Left kidney (tissue), 2 donors: ENCODE measurements around the gene KRTAP9-3. TPM values are rescaled to one million over a fixed set of nuclear protein-coding genes. Genes with fewer than 3 reads are reported as not detected.
"Not testable (repeated sequence)": the region's sequence is repeated elsewhere in the genome, so short reads cannot be mapped to it uniquely, and the experiment has no call there.

Experiments
- DNase-seq: peaks from one replicate; pipeline ENCODE4 v3.0.0-alpha.2; 2013
- polyA plus RNA-seq: library from polyadenylated mRNA; unstranded; fragments of 120-200 nt; gene quantifications from one replicate; pipeline ENCODE4 v1.2.1, GENCODE V29; 2013; ENCODE audit not compliant: insufficient read length

Gene KRTAP9-3
- polyA plus RNA-seq, 1 donor = not detected

GRCh38 chr17:41249637-41250240 lies 17.5 kb downstream of the KRTAP9-3 start, which contains the start of gene KRTAP9-4:
KRTAP9-4 (plus strand) TSS chr17:41249687; CDS start chr17:41249721, 34 bp downstream.
- DNase-seq = not testable (repeated sequence)

DNA sequence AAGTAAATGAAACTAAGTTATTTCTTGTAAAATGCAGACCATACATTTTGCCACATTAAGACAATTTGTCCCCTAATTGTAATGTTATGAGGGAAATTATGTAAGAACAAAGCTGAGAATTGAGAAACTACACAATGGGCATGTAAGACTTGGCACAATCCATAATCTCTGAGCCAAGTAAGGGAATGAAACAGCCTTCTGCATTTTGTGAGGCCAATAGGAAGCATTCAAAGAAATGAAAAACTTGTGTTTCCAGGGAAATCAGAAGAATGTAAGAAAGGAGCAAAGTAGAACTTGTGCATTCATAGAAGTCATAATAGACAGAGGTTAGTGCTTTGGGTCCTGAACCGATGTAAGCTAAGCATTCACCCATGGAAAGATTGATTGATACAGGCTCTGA lies 19.0 kb downstream of the KRTAP9-3 start:
- DNase-seq = no peak

DNA sequence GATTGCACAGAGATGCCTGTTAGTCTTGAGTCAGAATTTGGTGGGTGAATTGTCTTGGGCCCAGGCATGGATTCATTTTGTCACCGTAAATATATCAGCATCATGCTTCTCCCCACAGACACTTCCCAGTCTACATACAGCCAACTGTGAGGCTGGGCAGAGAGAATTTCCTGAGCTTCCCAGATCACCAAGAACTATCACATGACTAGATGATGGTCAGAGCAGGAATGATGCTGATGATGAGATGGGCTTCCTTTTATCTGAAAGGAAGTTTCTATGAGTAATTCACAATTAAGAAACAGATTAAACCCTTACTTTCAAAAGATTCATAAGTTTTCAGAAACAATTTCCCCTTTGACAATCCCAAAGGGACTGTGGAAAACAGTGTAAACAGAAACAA lies 22.6 kb downstream of the KRTAP9-3 start:
- no peak for DNase-seq

- not testable (repeated sequence) for DNase-seq
Measured at GRCh38 chr17:41255381-41256290, 23.4 kb downstream of the KRTAP9-3 start, which contains the start of gene KRTAP9-9. KRTAP9-9 (plus strand) TSS chr17:41255384.

GRCh38 chr17:41256291-41256685 lies 24.0 kb downstream of the KRTAP9-3 start:
- DNase-seq = no peak

DNA sequence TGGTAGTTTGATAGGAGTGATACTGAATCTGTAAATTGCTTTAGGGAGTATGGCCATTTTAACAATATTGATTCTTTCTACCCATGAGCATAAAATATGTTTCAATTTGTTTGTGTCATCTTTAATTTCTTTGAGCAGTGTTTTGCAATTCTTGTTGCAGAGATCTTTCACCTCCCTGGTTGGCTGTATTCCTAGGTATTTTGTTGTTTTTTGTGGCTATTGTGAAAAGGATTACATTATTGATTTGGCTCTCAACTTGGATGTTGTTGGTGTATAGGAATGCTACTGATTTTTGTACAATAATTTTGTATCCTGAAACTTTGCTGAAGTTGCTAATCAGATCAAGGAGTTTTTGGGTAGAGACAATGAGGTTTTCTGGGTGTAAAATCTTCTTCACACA lies 26.2 kb downstream of the KRTAP9-3 start:
- DNase-seq = no peak

- no peak for DNase-seq
Measured at GRCh38 chr17:41263212-41263611, 31.0 kb downstream of the KRTAP9-3 start.

DNA sequence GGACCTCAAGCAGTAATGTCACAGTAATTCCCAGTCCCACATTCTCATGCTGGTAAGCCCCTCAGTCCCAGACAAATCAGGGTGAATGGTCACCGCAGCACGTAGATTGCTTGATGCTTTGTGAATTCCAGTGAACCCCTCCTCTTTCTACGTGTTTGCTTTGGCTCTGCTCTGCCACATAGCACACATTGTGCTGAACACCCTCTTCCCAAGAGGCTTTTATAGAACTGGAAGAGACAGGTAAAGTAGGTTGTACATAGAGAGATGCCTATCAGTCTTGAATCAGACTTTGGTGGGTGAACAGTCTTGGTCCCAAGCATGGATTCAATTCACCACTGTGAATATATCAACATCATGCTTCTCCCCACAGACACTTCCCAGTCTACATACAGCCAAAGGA lies 32.4 kb downstream of the KRTAP9-3 start:
- DNase-seq = no peak

DNA sequence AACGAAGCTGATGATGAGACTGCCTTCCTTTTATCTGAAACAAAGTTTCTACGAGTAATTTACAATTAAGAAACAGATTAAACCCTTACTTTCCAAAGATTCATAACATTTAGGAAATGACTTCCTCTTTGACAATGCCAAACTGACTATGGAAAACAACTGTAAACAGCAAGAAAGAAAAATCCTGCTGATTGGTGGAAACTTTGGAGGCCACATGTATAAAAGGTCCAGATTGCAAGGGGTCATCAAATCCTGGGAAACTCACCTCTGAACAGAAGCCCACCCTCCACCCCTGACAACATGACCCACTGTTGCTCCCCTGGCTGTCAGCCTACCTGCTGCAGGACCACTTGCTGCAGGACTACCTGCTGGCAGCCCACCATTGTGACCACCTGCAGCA lies 32.8 kb downstream of the KRTAP9-3 start, which contains the start of gene KRTAP9-6:
Gene KRTAP9-6 (plus strand): TSS at position 301 of the 400 bp plus-strand sequence. CDS start 0 bp downstream, at position 301.
- DNase-seq = no peak

GRCh38 chr17:41267711-41268110 lies 35.5 kb downstream of the KRTAP9-3 start:
- DNase-seq = no peak

- DNase-seq = not testable (repeated sequence)
Measured at GRCh38 chr17:41271323-41271722, 39.1 kb downstream of the KRTAP9-3 start.

DNA sequence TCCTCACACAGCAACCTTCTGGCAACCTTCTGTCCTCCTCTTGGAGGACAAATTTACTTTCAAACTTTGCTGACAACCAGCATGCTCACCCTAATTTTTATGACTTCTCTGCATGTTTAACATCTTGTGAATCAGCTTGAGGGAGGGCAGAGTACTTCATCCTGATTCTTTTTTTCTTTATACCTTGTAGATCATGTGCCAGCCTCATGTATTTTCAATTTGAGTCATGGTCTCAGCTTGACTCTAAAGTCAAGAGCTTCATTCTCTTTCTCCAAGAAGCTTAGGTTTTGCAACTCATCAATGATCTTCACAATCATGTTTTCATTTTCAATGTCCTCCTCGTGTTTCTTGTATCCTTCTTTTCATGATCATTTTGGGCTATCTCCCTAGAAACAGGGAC lies 39.6 kb downstream of the KRTAP9-3 start:
- no peak for DNase-seq

GRCh38 chr17:41275648-41276190 lies 43.5 kb downstream of the KRTAP9-3 start, which contains the start of gene KRTAP9-7:
KRTAP9-7 (plus strand) TSS chr17:41275698; CDS start chr17:41275698, 0 bp downstream.
- DNase-seq = not testable (repeated sequence)

DNA sequence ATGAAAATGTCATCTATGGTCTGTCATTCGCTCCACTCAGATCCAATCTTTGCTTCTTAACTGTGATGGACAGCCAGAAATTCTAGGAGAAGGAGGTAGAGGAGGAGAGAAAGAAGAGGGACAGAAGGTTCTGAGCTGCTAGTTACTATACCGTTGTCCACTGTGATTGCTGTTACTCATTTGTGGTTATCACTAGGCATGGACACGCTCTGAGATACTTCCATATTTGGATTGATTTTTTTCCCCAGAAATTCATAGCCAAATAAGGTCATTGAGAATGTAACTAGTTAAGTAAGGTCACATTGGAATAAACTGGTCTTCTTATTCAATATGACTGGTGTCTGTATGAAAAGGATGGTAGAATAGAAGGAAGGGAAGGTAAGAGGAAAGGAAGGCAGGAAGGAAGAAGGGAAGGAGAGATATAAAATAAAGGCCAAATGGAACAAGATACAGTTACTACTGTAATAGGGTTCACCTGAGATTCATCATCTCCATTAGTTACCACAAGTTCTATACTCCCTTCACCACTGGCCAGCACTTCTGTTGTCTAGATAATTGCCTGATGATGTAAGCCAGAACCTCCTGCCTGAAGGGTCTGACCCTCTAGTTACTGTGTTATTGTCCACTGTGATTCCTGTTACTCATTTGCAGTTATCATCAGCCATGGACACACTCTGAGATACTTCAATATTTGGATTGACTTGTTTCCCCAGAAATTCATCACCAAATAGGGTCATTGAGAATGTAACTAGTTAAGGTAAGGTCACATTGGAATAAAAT lies 46.1 kb downstream of the KRTAP9-3 start:
- no peak for DNase-seq

Other genes with a start within 250 kb of the KRTAP9-3 start
- gene KRT40, start 248.1 kb upstream of the KRTAP9-3 start, polyA plus RNA-seq = not detected
- not detected for gene KRTAP3-3, start 238.3 kb upstream of the KRTAP9-3 start, polyA plus RNA-seq
- gene KRTAP3-2, start 232.5 kb upstream of the KRTAP9-3 start, polyA plus RNA-seq = not detected
- not detected for gene KRTAP3-1, start 223.3 kb upstream of the KRTAP9-3 start, polyA plus RNA-seq
- not detected for gene KRTAP1-5, start 205.2 kb upstream of the KRTAP9-3 start, polyA plus RNA-seq
- gene KRTAP1-4, start 202.3 kb upstream of the KRTAP9-3 start, polyA plus RNA-seq = not detected
- not detected for gene KRTAP1-3, start 197.6 kb upstream of the KRTAP9-3 start, polyA plus RNA-seq
- not detected for gene KRTAP1-1, start 191.0 kb upstream of the KRTAP9-3 start, polyA plus RNA-seq
- not detected for gene KRTAP2-1, start 185.1 kb upstream of the KRTAP9-3 start, polyA plus RNA-seq
- not detected for gene KRTAP2-2, start 177.2 kb upstream of the KRTAP9-3 start, polyA plus RNA-seq
- gene KRTAP2-3, start 172.3 kb upstream of the KRTAP9-3 start, polyA plus RNA-seq = not detected
- gene KRTAP2-4, start 166.6 kb upstream of the KRTAP9-3 start, polyA plus RNA-seq = not detected
- not detected for gene KRTAP4-7, start 148.3 kb upstream of the KRTAP9-3 start, polyA plus RNA-seq
- gene KRTAP4-8, start 134.3 kb upstream of the KRTAP9-3 start, polyA plus RNA-seq = not detected
- gene KRTAP4-16, start 130.2 kb upstream of the KRTAP9-3 start, polyA plus RNA-seq = not detected
- gene KRTAP4-9, start 127.1 kb upstream of the KRTAP9-3 start, polyA plus RNA-seq = not detected
- not detected for gene KRTAP4-11, start 114.1 kb upstream of the KRTAP9-3 start, polyA plus RNA-seq
- gene KRTAP4-12, start 108.3 kb upstream of the KRTAP9-3 start, polyA plus RNA-seq = not detected
- gene KRTAP4-6, start 91.9 kb upstream of the KRTAP9-3 start, polyA plus RNA-seq = not detected
- gene KRTAP4-5, start 82.6 kb upstream of the KRTAP9-3 start, polyA plus RNA-seq = not detected
- not detected for gene KRTAP4-4, start 71.7 kb upstream of the KRTAP9-3 start, polyA plus RNA-seq
- gene KRTAP4-3, start 64.2 kb upstream of the KRTAP9-3 start, polyA plus RNA-seq = not detected
- gene KRTAP4-2, start 54.2 kb upstream of the KRTAP9-3 start, polyA plus RNA-seq = not detected
- gene KRTAP4-1, start 47.5 kb upstream of the KRTAP9-3 start, polyA plus RNA-seq = not detected
- not detected for gene KRTAP9-1, start 42.6 kb upstream of the KRTAP9-3 start, polyA plus RNA-seq
- gene KRTAP9-2, start 5.8 kb upstream of the KRTAP9-3 start, polyA plus RNA-seq = not detected
- not detected for gene KRTAP9-8, start 5.5 kb downstream of the KRTAP9-3 start, polyA plus RNA-seq
- not detected for gene KRTAP9-4, start 17.2 kb downstream of the KRTAP9-3 start, polyA plus RNA-seq
- gene KRTAP9-9, start 22.9 kb downstream of the KRTAP9-3 start, polyA plus RNA-seq = not detected
- gene KRTAP9-6, start 32.9 kb downstream of the KRTAP9-3 start, polyA plus RNA-seq = 0.42 TPM
- gene KRTAP9-7, start 43.2 kb downstream of the KRTAP9-3 start, polyA plus RNA-seq = not detected
- not detected for gene KRTAP29-1, start 70.4 kb downstream of the KRTAP9-3 start, polyA plus RNA-seq
- gene KRTAP16-1, start 76.9 kb downstream of the KRTAP9-3 start, polyA plus RNA-seq = not detected
- not detected for gene KRTAP17-1, start 83.3 kb downstream of the KRTAP9-3 start, polyA plus RNA-seq
- not detected for gene KRT33A, start 118.4 kb downstream of the KRTAP9-3 start, polyA plus RNA-seq
- gene KRT33B, start 137.4 kb downstream of the KRTAP9-3 start, polyA plus RNA-seq = not detected
- not detected for gene KRT34, start 149.9 kb downstream of the KRTAP9-3 start, polyA plus RNA-seq
- gene KRT31, start 165.2 kb downstream of the KRTAP9-3 start, polyA plus RNA-seq = not detected
- gene KRT37, start 192.1 kb downstream of the KRTAP9-3 start, polyA plus RNA-seq = not detected
- gene KRT38, start 208.5 kb downstream of the KRTAP9-3 start, polyA plus RNA-seq = not detected
- not detected for gene KRT32, start 234.9 kb downstream of the KRTAP9-3 start, polyA plus RNA-seq
- not detected for gene KRT35, start 248.7 kb downstream of the KRTAP9-3 start, polyA plus RNA-seq